Thyroid gland (tissue), 4 donors: ENCODE data around the gene DNAH12. TPM values are rescaled to one million over a fixed set of nuclear protein-coding genes. Genes with fewer than 3 reads are reported as not detected.

Experiments
- DNase-seq, 2 donors: peaks; one replicate each; pipeline ENCODE4 v3.0.0-alpha.2; 2019
- H3K27ac ChIP-seq, 3 donors: fragments of 200-600 bp; sonication (generic); 1 replicate in 2 of 3; 2 replicates in 1 of 3; pipeline ENCODE4 v1.5.1; 2016 to 2019; ENCODE audit warnings: mild to moderate bottlenecking in 1 of 3, moderate library complexity in 1 of 3
- H3K27me3 ChIP-seq: fragments of 200-600 bp; sonication (generic); one replicate; pipeline ENCODE4 v1.5.1; 2019
- H3K36me3 ChIP-seq, 2 donors: fragments of 200-600 bp; sonication (generic); one replicate each; pipeline ENCODE4 v1.5.1; 2016 to 2019
- H3K4me1 ChIP-seq, 2 donors: fragments of 200-600 bp; sonication (generic); one replicate each; pipeline ENCODE4 v1.5.1; 2017 to 2019
- H3K4me3 ChIP-seq, 3 donors: fragments of 200-600 bp; sonication (generic); replicated peaks in 1 of 3; 1 replicate in 2 of 3; 2 replicates in 1 of 3; pipeline ENCODE4 v1.5.1; 2016; ENCODE audit warnings: mild to moderate bottlenecking in 1 of 3
- H3K9me3 ChIP-seq: fragments of 200-600 bp; sonication (generic); one replicate; pipeline ENCODE4 v1.5.1; 2017
- POLR2A ChIP-seq, 2 donors: fragments of 450-650 bp; IDR thresholded peaks; one replicate each; pipeline ENCODE4 v1.6.1; 2017; ENCODE audit warnings: antibody characterized with exemption in 2 of 2, mild to moderate bottlenecking in 2 of 2, moderate library complexity in 1 of 2
- WGBS, 2 donors: methylation state at CpG; one replicate each; pipeline ENCODE4 v1.1.5; 2017; 5-methylcytosine and 5-hydroxymethylcytosine counted together
- intact Hi-C: fragments of 100-400 bp; cut with DNase I; formaldehyde crosslinking; loops from one replicate; pipeline ENCODE4 v1.15.1; 2023
- small RNA-seq: library from RNA; depleted of rRNA; stranded (forward); fragments of <200 nt; gene quantifications from one replicate; pipeline ENCODE3, GENCODE V24; 2016
- total RNA-seq, 4 donors: library from RNA; depleted of rRNA; stranded (reverse); fragments of >200 nt; gene quantifications; one replicate each; pipeline ENCODE4 v1.2.3, GENCODE V29; 2016
- TF ChIP-seq, protein P1 (sequence below), 6 experiments: fragments of 200-600 bp in 3 of 6; fragments of 450-650 bp in 3 of 6; sonication (generic) in 3 of 6; IDR thresholded peaks; one replicate each; pipeline ENCODE4 v1.5.1; 2016 to 2019; ENCODE audit warnings: antibody characterized with exemption in 6 of 6, mild to moderate bottlenecking in 2 of 6, inconsistent platforms in 1 of 6, moderate library complexity in 1 of 6

DNAH12 gene
- total RNA-seq, 4 donors from 2014 or later = 0.04 to 0.98 (median 0.19) TPM

DNA sequence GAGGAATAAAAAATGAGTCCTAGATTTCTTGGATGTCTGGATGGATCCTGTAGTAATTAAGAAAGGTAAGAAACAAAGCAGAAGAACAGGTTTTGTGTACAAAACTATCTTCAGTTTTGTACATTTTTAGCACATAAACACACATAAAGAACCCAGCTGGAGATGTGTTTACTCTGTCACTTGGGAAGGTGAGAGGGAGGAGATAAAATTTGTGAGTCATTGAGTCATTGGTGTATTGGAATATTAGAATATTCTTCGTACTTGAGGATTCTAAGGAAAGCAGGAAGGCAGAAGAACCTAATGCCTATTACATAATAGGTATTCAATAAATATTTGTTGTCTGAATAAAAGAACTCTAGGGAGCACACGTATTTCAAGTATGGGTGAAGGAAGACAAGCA is 299.2 kb downstream of the DNAH12 start:
- WGBS, 2 donors = 94% methylated on average over 2 of the region's 2 CpGs
- Histone ChIP-seq H3K9me3 (no peaks in the 10 kb centered on the region), H3K4me3 (no peak overlapping the region), H3K27me3 (no peaks in the 10 kb centered on the region), H3K27ac (no peak overlapping the region), H3K4me1 (no peaks in the 10 kb centered on the region), H3K36me3 (peaks cover 12 to 22% of the 10 kb centered on the region in 2 donors)
- no peak for TF ChIP-seq POLR2A (IDR thresholded peaks at IDR 0.05)
- TF ChIP-seq, protein P1, sequence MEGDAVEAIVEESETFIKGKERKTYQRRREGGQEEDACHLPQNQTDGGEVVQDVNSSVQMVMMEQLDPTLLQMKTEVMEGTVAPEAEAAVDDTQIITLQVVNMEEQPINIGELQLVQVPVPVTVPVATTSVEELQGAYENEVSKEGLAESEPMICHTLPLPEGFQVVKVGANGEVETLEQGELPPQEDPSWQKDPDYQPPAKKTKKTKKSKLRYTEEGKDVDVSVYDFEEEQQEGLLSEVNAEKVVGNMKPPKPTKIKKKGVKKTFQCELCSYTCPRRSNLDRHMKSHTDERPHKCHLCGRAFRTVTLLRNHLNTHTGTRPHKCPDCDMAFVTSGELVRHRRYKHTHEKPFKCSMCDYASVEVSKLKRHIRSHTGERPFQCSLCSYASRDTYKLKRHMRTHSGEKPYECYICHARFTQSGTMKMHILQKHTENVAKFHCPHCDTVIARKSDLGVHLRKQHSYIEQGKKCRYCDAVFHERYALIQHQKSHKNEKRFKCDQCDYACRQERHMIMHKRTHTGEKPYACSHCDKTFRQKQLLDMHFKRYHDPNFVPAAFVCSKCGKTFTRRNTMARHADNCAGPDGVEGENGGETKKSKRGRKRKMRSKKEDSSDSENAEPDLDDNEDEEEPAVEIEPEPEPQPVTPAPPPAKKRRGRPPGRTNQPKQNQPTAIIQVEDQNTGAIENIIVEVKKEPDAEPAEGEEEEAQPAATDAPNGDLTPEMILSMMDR (IDR thresholded peaks at IDR 0.05) = no peak
- intact Hi-C loops = no loop called here
- DNase-seq = no peak

Small RNAs within 50 kb of the gene (small RNA-seq; reads per million reads assigned to genes)
- gene RF00019 = not detected
- not detected for gene RNU6-108P
- gene RNU6-1181P = not detected
- gene RNU6-483P = not detected

Other genes starting within 250 kb of the DNAH12 start
- 10 to 100 TPM; 13.6 to 33.4 (median 28.7) TPM for gene PDE12, start 11.9 kb upstream of the DNAH12 start, total RNA-seq
- 100 to 1,000 TPM; 125 to 195 (median 159) TPM for gene ARF4, start 53.0 kb upstream of the DNAH12 start, total RNA-seq
- 10 to 100 TPM; 36.9 to 52.0 (median 43.8) TPM for gene DENND6A, start 148.7 kb upstream of the DNAH12 start, total RNA-seq
- gene SLMAP, start 212.0 kb upstream of the DNAH12 start, total RNA-seq = 10 to 100 TPM; 79.7 to 89.4 (median 83.4) TPM